Stimulated activated CD8-positive, alpha-beta memory T cell treated with anti-CD3 and anti-CD28 coated beads, Interleukin-12 subunit alpha, Interleukin-12 subunit beta, amount 100 ng/mL, for 24 hours (primary cell): ENCODE results near the gene KCNN3.

Experiments used
- DNase-seq: peaks from one replicate; pipeline ENCODE4 v3.0.0-alpha.2; 2020; ENCODE audit errors: extremely low read depth

The KCNN3 gene

DNA sequence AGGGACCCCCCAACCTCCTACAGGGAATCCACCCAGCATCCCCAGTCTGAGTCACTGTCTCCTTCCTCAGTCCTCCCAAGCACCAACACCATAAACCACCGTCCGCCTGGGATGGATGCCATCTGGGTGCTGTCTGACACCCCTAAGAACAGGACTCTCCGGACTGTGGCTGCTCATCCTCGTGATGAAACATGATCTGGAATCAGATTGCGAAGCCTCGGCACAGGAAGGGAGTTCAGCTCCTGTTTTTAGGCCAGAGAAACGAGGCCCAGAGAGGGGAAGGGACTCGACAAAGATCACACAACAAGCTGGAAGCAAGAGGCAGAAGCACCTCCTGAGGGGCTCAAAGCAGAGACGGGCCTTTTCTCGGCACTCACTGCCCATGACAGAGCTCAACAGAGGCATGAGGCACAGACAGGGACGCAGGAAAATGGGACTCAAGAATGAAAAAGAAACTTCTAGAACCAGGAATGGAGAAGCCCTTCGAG, 8.4 kb downstream of the KCNN3 start:
- DNase-seq: no peak

DNA sequence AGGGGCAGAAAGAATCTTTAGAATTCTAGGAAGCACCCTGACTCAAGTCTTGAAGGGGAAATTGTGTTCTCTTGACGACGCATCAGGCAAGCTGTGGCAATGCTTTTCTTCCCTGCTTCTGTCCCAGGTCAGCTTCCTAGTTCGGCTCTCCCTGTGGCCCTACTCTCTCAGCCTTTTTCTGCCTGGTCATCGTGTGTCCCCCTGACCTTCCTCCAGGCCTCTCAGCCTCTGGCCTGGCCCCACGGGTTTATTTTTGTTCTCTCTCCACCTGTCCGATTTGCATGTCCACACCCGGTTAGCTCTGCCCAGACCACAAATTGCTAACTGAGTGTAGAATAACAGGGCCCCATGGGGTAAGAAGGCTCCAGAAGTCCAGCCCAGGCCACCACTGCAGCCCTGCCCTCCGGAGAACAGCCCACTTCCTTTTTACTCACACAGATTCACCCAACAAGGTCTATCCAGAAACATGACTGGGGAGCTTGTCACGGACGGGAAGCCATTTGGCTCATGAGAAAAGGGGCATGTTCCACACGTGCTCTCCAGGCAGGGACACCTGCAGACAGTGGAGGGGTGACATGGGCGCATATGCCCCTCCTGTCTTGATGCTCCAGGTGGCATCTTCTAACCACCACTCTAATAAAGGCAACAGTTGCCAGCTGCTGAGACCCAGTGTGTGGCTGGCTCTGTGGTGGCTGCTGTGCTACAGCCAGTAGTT, 9.8 kb downstream of the KCNN3 start:
- DNase-seq: no peak

DNA sequence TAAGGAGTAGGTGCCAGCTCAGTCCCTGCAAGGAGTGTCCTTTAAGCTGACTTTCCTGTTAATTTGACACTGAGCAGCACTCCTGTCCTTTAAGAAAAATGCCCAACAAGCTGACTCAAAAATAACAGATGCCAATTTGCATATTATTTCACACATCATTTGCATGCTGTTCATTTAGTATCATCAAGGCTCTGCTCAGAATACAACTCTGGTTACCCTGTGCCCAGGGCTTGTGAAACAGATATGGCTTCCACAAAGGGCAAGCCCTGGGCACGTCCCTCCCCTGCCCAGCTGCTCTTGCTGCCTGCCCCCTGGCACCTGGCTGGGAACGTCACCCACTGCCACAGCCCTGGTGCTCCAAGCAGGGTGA, 10.3 kb downstream of the KCNN3 start:
- DNase-seq: no peak

GRCh38 chr1:154859151-154859785, 10.8 kb downstream of the KCNN3 start:
- no peak for DNase-seq

- DNase-seq: no peak
Observed at GRCh38 chr1:154857441-154858215, 12.5 kb downstream of the KCNN3 start.

DNA sequence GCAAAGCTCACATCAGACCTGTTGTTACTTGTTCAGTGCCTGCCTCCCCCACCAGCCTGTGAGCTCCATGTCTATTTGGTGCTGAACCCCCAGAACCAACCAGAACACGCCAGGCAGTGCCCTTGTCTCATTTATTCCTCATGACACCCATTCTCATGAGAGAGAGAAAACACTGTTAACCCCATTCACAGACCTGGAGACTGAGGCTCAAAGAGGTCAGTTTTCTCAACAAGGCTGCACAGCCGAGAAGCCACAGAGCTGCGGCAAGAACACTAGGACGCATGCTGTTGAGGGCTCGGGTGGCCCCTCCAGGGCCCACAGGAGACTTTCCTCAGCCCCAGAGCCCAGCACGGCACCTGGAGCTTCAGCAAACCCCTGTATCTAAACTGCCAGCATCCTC, 13.1 kb downstream of the KCNN3 start:
- DNase-seq: no peak

DNA sequence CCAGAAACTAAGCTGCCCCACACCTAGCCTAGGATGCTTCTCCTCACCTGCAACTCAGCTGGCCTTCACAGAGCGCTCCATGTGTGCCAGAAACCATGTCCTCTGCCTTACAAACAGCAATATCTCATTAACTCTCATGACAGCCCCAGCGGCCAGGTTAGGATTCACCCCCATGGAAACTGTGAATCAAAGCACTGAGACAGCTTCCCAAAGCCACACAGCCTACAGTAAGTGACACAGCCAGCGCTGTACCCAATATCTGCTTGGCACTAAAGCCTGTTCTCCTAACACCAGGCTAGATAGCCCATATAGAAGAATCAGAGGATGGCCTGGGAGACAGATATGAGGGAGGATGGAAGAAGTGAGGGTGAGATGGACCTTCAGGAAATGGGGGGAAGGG, 13.5 kb downstream of the KCNN3 start:
- no peak for DNase-seq

DNA sequence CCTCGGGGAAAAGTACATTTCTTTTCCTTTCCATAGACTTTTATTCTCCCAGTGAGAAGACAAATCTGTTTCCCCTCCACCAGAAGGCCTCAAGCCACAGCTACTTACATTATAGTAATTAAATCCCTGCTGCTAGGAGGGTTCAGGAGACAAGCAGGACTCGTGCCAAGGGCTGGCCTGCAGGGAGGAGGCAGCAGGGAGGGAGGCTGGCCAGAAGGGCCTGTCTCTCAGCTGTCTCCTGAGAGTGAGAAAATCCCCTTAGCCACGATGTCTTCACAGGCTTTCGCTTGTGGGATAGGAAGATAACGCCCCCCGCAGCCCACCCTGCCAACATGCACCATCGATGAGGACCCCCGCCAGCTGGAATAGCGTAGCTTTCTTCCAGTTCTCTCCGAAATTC, 14.0 kb downstream of the KCNN3 start:
- DNase-seq: no peak

DNA sequence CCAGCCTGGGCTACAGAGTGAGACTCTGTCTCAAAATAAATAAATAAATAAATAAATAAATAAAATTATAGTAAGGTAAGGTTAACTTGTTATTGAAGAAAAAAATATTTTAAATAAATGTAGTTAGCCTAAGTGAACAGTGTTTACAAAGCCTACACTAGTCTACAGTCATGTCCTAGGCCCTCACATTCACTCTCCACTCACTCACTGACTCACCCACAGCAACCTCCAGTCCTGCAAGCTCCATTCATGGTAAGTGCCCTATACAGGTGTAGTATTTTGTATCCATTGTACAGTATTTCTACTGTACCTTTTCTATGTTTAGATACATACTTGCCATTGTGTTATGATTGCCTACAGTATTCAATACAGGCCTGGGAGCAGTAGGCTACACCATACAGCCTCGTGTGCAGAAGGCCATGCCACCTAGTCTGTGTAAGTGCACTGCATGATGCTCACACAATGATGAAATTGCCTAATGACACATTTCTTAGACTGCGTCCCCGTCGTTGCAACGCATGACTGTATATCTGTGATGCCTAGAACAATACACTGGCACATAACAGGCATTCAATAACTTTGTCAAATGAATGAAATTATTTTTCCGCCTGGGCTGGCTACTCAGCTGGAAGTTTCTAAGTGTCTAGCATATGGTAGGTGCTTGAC, 14.8 kb downstream of the KCNN3 start:
- DNase-seq: no peak

DNA sequence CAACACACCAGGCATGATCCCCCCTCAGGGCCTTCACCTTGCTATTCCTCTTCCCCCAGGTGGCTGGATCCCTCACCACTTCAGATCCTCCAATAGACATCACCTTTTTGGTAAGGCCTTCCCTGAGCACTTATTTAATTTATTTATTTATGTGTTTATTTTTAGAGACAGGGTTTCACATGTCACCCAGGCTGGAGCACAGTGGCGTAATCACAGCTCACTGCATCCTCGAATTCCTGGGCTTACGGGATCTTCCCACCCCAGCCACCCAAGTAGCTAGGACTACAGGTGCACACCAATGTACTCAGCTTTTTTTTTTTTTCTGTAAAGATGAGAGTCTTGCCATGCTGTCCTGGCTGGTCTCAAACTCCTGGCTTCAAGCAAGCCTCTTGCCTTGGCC, 17.2 kb downstream of the KCNN3 start:
- no peak for DNase-seq

DNA sequence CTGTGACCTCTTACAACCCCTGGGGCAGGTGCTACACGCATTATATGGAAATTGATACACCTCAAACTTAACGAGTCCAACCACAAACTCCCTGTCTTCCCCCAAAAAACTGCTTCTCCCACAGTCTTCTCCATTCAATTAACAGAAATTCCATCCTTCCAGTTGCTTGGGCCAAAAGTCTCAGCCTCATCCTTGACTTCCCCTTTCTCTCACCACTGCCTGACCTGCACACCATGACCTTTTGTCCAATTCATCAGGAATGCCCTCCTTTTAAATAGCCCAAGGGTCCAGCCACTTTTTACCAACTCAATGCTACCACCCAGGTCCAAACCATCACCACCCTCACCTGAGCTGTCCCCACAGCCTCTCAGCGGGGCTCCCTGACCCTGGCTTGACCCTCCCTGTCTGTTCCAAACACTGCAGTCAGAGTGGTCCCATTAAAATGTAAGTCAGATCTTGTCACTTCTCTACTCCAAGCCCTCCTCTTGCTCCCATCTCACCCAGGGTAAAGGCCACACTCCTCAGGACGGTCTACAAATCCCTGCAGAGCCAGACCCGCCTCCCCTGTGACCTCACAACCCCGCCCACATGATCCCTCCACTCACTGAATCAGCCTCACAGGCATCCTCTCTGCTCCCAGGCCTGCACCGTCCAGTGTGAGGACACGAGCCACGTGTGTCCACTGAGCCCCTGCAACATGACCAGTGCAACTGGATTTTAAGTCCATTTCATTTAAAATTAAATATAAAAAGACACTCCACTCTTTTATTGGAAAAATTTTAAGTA, 18.5 kb downstream of the KCNN3 start:
- no peak for DNase-seq

- no peak for DNase-seq
Observed at GRCh38 chr1:154849645-154850131, 20.4 kb downstream of the KCNN3 start.

- DNase-seq: no peak
Observed at GRCh38 chr1:154848983-154849382, 21.1 kb downstream of the KCNN3 start.

DNA sequence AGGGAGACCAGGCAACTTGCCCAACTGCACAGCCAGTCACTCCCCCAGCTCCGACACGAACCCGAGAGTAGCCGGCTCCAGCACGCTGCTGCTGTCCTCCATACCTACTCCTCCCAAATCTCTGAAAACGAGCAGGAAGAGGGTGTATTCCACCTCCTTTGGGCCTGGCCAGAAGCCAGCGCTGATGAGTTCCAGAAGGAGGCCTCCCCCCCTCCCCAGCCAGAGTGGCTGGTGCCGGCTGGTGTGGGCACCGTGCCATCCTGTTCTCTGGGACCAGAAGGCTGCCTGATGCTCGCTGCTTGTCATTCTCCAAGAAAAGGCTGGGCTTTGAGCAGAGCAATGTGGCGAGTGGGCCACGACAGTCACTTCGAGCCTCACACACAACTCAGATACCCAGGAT, 22.2 kb downstream of the KCNN3 start:
- no peak for DNase-seq

GRCh38 chr1:154846565-154847442, 23.3 kb downstream of the KCNN3 start:
- no peak for DNase-seq

DNA sequence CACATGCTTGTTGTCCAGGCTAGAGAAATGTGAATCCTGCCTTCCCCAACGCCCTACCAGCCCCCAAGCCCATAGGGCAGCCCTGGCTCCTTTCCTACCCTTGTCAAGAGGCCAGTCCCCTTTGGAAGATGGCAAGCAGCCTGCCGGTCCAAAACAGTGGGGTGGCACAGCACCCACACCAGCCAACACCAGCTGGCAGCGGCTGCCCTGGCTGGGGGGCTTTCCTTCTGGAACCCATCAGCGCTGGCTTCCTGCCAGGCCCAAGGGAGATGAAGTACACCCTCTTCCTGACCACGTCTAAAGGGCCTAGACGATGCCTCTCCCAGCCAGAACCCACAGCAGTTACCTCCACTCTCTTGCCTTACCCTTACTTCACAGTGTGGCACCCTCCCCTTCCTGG, 24.2 kb downstream of the KCNN3 start:
- DNase-seq: no peak

DNA sequence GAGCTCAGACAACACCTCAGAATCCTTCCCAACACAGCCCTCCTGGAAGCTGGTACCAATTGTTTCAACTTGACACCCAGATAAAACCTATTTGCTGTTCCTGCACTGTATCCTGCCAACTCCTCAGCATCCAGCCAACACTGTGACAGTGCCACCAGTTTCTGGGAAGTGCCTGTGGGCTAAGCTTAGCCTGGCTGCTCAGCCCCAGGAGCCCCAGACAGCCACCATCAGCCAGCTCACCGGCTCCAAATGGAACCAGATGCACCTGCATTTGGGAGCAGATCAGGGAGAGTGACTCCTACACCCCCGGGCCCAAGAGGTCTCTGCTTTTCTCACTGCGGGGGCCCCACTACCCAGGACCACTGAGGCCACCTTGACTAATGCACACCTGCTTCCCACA, 24.9 kb downstream of the KCNN3 start:
- no peak for DNase-seq

GRCh38 chr1:154844297-154844681, 25.8 kb downstream of the KCNN3 start:
- no peak for DNase-seq

DNA sequence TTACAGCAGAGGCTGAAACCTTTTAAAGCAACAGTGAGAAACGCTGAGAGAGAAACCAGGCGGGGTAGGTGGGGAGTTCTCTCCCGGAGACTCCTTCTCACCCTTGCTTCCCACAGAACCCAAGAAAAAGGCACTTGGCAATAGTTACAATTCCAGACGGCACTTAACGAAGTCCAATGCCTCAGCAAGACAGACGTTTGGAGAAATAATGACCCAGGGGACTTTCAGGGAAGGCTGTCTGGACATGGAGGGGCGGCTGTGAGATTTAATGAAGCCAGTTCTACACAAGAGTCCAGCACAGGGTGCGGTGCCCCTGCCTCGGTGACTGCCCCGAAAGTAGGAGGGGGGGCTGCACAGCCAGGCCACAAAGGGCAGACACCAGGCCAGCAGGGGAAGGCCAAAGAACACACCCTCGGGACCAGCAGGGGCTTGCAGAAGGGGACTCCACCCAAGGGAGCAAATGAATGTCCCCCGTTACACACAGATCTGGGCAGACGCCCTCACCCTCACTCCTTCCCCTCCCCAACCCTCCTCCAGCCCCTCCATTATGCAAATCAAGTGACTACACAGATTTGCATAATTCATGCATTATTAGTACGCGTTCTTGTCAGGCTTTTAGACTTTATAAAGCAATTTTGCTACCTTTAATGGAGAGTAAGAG, 26.3 kb downstream of the KCNN3 start:
- DNase-seq: no peak

GRCh38 chr1:154842635-154843034, 27.4 kb downstream of the KCNN3 start:
- no peak for DNase-seq
